ENCODE data around the gene HMOX2. TPM values are rescaled to one million over a fixed set of nuclear protein-coding genes. Genes with fewer than 3 reads are reported as not detected.

HMOX2 gene
- total and polyA plus RNA-seq, 12 donors: 58.4 to 251 (median 85.3) TPM

DNA sequence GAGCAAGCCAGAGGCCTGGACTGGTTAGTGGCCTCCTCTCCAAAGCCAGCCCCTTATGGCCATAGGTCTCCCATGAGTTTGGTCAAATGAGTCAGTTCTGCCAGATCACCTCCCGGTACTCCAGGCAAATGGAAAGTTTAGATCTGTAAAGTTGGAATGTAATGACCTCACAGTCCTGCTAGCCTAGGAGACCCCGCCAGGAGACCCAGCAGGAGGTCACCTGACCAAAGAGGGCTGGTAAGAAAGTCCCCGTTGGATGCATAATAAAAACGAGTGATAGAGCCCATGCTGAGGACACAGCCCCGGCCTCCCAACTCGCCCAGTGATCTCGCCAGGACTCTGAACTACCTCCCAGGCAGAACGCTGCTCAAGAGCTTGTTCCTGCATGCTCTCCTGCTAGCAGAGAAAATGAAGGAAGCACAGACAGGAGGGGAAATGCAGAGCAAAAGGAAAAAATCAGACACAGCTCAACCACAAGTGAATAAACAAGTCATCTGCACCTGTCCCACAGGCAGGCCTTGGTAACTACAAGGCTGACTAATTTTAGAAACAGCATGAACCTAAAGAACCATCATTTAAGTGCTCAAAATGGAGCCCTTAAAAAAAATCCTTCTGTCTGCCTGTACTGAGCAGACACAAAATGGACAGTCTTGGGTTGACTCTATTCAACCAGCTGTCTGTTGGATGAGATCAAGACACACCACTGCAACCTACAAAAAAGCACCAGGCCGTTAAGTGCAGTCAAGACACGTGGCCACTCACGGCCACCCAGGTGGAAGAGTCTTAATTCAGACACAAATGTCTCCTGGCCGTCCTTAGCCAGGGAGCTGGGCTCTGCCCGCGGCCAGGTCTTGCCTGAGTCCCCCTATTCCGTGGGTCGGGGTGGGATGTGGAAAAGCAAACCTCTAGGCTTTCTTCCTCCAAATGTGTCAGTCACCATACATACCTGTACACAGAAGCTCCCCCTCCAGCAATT lies 53.2 kb downstream of the HMOX2 start:
- intact Hi-C loops (cut with DNase I): no loop called here
- no peak for DNase-seq
- 62 to 69% methylated on average over 16 of the region's 16 CpGs for WGBS, 2 donors
- no peaks in the 10 kb centered on the region for H3K27me3 ChIP-seq
- no peaks in the 10 kb centered on the region for H3K9me3 ChIP-seq
- no peak for TF ChIP-seq CTCF (IDR thresholded peaks at IDR 0.05)
- peaks cover 0 to 14% (median 0%) of the 10 kb centered on the region in 9 donors for H3K36me3 ChIP-seq
- H3K4me1 ChIP-seq: peaks cover 0 to 54% (median 39%) of the 10 kb centered on the region in 9 donors
- peak overlapping the region in 5 of 10 donors; percentile 11 to 39 (median 24) for H3K27ac ChIP-seq
- H3K4me3 ChIP-seq: no peak overlapping the region
- ATAC-seq: peak in 2 of 8 donors; percentile 6 to 29

GRCh38 chr16:4531811-4532210 lies 55.6 kb downstream of the HMOX2 start:
- H3K4me1 ChIP-seq: peaks cover 0 to 51% (median 31%) of the 10 kb centered on the region in 9 donors
- intact Hi-C loops (cut with DNase I): no loop called here
- WGBS, 2 donors: 86% methylated on average over 8 of the region's 8 CpGs
- H3K27ac ChIP-seq: peak overlapping the region in 1 of 10 donors; percentile 26
- TF ChIP-seq CTCF (IDR thresholded peaks at IDR 0.05): no peak
- H3K36me3 ChIP-seq: peaks cover 0 to 14% (median 0%) of the 10 kb centered on the region in 9 donors
- no peak overlapping the region for H3K4me3 ChIP-seq
- DNase-seq: no peak
- no peaks in the 10 kb centered on the region for H3K27me3 ChIP-seq
- no peaks in the 10 kb centered on the region for H3K9me3 ChIP-seq
- ATAC-seq: peak in 2 of 8 donors; percentile 8 to 63

DNA sequence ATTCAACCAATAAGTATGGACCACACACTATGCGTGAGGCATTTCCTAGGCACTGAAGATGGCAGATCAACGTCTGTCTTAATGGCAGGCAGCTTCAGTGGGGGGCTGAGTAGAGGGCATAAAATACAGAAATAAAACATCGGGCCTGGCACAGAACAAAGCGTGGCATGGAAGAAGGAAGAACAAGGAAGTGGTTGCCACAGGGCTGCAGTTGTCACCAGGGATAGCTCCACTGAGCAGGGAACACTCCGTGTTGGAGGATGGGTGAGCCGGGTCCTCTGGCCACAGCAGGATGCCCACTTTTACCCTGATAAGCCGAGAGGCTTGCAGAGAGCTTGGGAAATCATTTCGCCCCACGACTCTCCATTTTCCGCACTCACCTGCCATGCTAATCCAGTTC lies 56.0 kb downstream of the HMOX2 start:
- Histone ChIP-seq H3K36me3 (peaks cover 0 to 14% (median 0%) of the 10 kb centered on the region in 9 donors), H3K9me3 (no peaks in the 10 kb centered on the region), H3K4me3 (no peak overlapping the region), H3K27ac (no peak overlapping the region), H3K27me3 (no peaks in the 10 kb centered on the region), H3K4me1 (peaks cover 0 to 51% (median 31%) of the 10 kb centered on the region in 9 donors)
- 93% methylated on average over 10 of the region's 10 CpGs for WGBS, 2 donors
- TF ChIP-seq CTCF (IDR thresholded peaks at IDR 0.05): no peak
- DNase-seq: no peak
- ATAC-seq: no peak
- intact Hi-C loops (cut with DNase I): no loop called here

GRCh38 chr16:4533490-4533889 lies 57.3 kb downstream of the HMOX2 start:
- H3K4me1 ChIP-seq: peaks cover 0 to 57% (median 34%) of the 10 kb centered on the region in 9 donors

More at GRCh38 chr16:4533490-4533889, 57.3 kb downstream of the HMOX2 start:
- ATAC-seq (no peak), DNase-seq (no peak)
- Histone ChIP-seq H3K9me3 (no peaks in the 10 kb centered on the region), H3K36me3 (peaks cover 0 to 14% (median 0%) of the 10 kb centered on the region in 9 donors), H3K27ac (peak overlapping the region in 7 of 10 donors; percentile 41 to 80 (median 62)), H3K27me3 (no peaks in the 10 kb centered on the region), H3K4me3 (no peak overlapping the region)
- TF ChIP-seq CTCF (IDR thresholded peaks at IDR 0.05): no peak
- 74% methylated on average over 6 of the region's 6 CpGs for WGBS, 2 donors
- intact Hi-C loops (cut with DNase I): no loop called here
